HCT116 (cell line): Measurements from ENCODE around the gene GFY. TPM values are rescaled to one million over a fixed set of nuclear protein-coding genes. Genes with fewer than 3 reads are reported as not detected.

ENCODE experiments used
- ATAC-seq: fragments of 200-7000 bp; cut with Tn5 transposase; 2 replicates; pipeline ENCODE4 v1.9.1; 2020; ENCODE audit warnings: mild to moderate bottlenecking, moderate library complexity
- BruUV-seq: library from RNA; stranded (reverse); fragments of 400-500 nt; replicated peaks from 2 replicates; lab custom pipeline; 2021; lab: Mats Ljungman, UMichigan
- CTCF ChIA-PET: fragments of 300-600 bp; sonication (Branson Sonifier 250); formaldehyde crosslinking; loops from one replicate; lab custom pipeline; 2021; ENCODE audit warnings: antibody characterized with exemption; lab: Charles Lee
- POLR2A ChIA-PET: fragments of 300-600, 350-600 bp; sonication (Branson Sonifier 250); formaldehyde crosslinking; loops from one replicate; lab custom pipeline; 2021; ENCODE audit warnings: antibody characterized with exemption; lab: Charles Lee
- RAD21 ChIA-PET, 2 experiments: fragments of 300-600 bp; sonication (Branson Sonifier 250); formaldehyde crosslinking; loops; one replicate each; lab custom pipeline; 2023; ENCODE audit warnings: low total read pairs in 2 of 2; ENCODE audit not compliant: uncharacterized antibody in 2 of 2, unreplicated experiment in 2 of 2, low non-redundant PET in 1 of 2; lab: Charles Lee
- DNase-seq: peaks from one replicate; pipeline ENCODE4 v3.0.0-alpha.2; 2010; ENCODE audit warnings: low read depth, low spot score
- H2AFZ ChIP-seq: fragments of 200-600 bp; shearing (Covaris generic), sonication (generic); 2 replicates; pipeline ENCODE4 v1.6.1; 2017; ENCODE audit warnings: low read depth, mixed run types, mixed read lengths, antibody characterized with exemption, low read length; ENCODE audit not compliant: poor library complexity, severe bottlenecking
- H3K27ac ChIP-seq: 2 replicates; pipeline ENCODE4 v1.5.1; 2012; ENCODE audit warnings: low read depth, low read length
- H3K27me3 ChIP-seq: fragments of 200-600 bp; sonication (generic); 2 replicates; pipeline ENCODE4 v1.6.1; 2016; ENCODE audit warnings: mixed run types, low read length, mixed read lengths; ENCODE audit not compliant: insufficient read depth
- H3K36me3 ChIP-seq, 2 experiments: fragments of 200-500 bp in 1 of 2; fragments of 200-600 bp in 1 of 2; sonication (Bioruptor generic) in 1 of 2; sonication (generic) in 1 of 2; 2 replicates each; pipeline versions ENCODE4 v1.5.1 to v1.6.1; 2014 to 2016; ENCODE audit warnings: low read length in 2 of 2, inconsistent platforms in 1 of 2, mixed read lengths in 1 of 2, mixed run types in 1 of 2; ENCODE audit not compliant: insufficient read depth in 2 of 2, control insufficient read depth in 1 of 2
- H3K4me1 ChIP-seq, 2 experiments: fragments of 200-600 bp in 1 of 2; sonication (generic) in 1 of 2; 2 replicates each; pipeline versions ENCODE4 v1.5.1 to v1.6.1; 2012 to 2017; ENCODE audit warnings: low read length in 2 of 2, inconsistent platforms in 1 of 2, mild to moderate bottlenecking in 1 of 2, mixed read lengths in 1 of 2, mixed run types in 1 of 2, moderate library complexity in 1 of 2; ENCODE audit not compliant: insufficient read depth in 2 of 2, control insufficient read depth in 1 of 2
- H3K4me2 ChIP-seq: fragments of 200-600 bp; sonication (generic); 2 replicates; pipeline ENCODE4 v1.6.1; 2017; ENCODE audit warnings: mixed run types, low read length, mixed read lengths
- H3K4me3 ChIP-seq, 2 experiments: fragments of 200-600 bp in 1 of 2; sonication (generic) in 1 of 2; replicated peaks in 1 of 2; 2 replicates each; pipeline ENCODE4 v1.5.1; 2011 to 2016; ENCODE audit warnings: low read length in 2 of 2, control low read depth in 1 of 2, low read depth in 1 of 2, mild to moderate bottlenecking in 1 of 2, mixed read lengths in 1 of 2, mixed run types in 1 of 2
- H3K79me2 ChIP-seq: fragments of 200-600 bp; sonication (generic); 2 replicates; pipeline ENCODE4 v1.6.1; 2017; ENCODE audit warnings: mild to moderate bottlenecking, mixed run types, low read length, moderate library complexity, mixed read lengths; ENCODE audit not compliant: insufficient read depth
- H3K9ac ChIP-seq: fragments of 200-600 bp; sonication (generic); 2 replicates; pipeline ENCODE4 v1.6.1; 2016; ENCODE audit warnings: low read length, mixed read lengths
- H3K9me2 ChIP-seq: fragments of 200-600 bp; sonication (generic), shearing (Covaris generic); 2 replicates; pipeline ENCODE4 v1.6.1; 2017; ENCODE audit warnings: mixed run types, mild to moderate bottlenecking, moderate library complexity; ENCODE audit not compliant: insufficient read depth
- H3K9me3 ChIP-seq, 2 experiments: fragments of 200-500 bp in 1 of 2; fragments of 200-600 bp in 1 of 2; sonication (Bioruptor generic) in 1 of 2; sonication (generic) in 1 of 2; 2 replicates each; pipeline ENCODE4 v1.6.1; 2014 to 2017; ENCODE audit warnings: low read length in 2 of 2, mixed read lengths in 2 of 2, inconsistent platforms in 1 of 2, low read depth in 1 of 2, mild to moderate bottlenecking in 1 of 2, mixed run types in 1 of 2, moderate library complexity in 1 of 2; ENCODE audit not compliant: control insufficient read depth in 1 of 2, insufficient read depth in 1 of 2
- H4K20me1 ChIP-seq: fragments of 200-600 bp; sonication (generic), shearing (Covaris generic); 2 replicates; pipeline ENCODE4 v1.6.1; 2017; ENCODE audit warnings: mixed run types, mild to moderate bottlenecking, moderate library complexity; ENCODE audit not compliant: insufficient read depth
- CBX3 ChIP-seq: IDR thresholded peaks from 2 replicates; pipeline ENCODE4 v1.6.1; 2012; ENCODE audit warnings: low read depth
- EGR1 ChIP-seq: IDR thresholded peaks from 2 replicates; pipeline ENCODE4 v1.6.1; 2012; ENCODE audit warnings: low read depth
- EZH2phosphoT487 ChIP-seq: fragments of 200-600 bp; IDR thresholded peaks from 2 replicates; pipeline ENCODE4 v1.6.1; 2018; ENCODE audit warnings: antibody characterized with exemption, borderline replicate concordance
- FOSL1 ChIP-seq: IDR thresholded peaks from 2 replicates; pipeline ENCODE4 v1.6.1; 2012; ENCODE audit warnings: low read depth
- RAD21 ChIP-seq: IDR thresholded peaks from 2 replicates; pipeline ENCODE4 v1.6.1; 2012; ENCODE audit warnings: low read depth, mild to moderate bottlenecking
- SRF ChIP-seq: IDR thresholded peaks from 2 replicates; pipeline ENCODE4 v1.6.1; 2012; ENCODE audit warnings: low read depth
- TCF7L2 ChIP-seq: IDR thresholded peaks from 2 replicates; pipeline ENCODE4 v1.7.0; 2011; ENCODE audit warnings: borderline replicate concordance, inconsistent platforms; ENCODE audit not compliant: insufficient read depth, insufficient read length; ENCODE audit errors: extremely low read depth
- YY1 ChIP-seq: IDR thresholded peaks from 2 replicates; pipeline ENCODE4 v1.6.1; 2011; ENCODE audit warnings: low read length, low read depth, moderate library complexity, mild to moderate bottlenecking; ENCODE audit not compliant: insufficient replicate concordance; ENCODE audit errors: extremely low read depth
- ZFX ChIP-seq: fragments of 450-650 bp; IDR thresholded peaks from 2 replicates; pipeline ENCODE4 v1.6.1; 2017
- ZNF274 ChIP-seq: fragments of 200-500 bp; sonication (Bioruptor generic); IDR thresholded peaks from 2 replicates; pipeline ENCODE4 v1.6.1; 2014; ENCODE audit warnings: mild to moderate bottlenecking, low read depth, low read length, inconsistent platforms
- intact Hi-C: fragments of 100-400 bp; cut with micrococcal nuclease; formaldehyde crosslinking; loops from 2 replicates; pipeline ENCODE4 v1.10.0; 2022
- total RNA-seq: library from RNA; stranded (reverse); gene quantifications from one replicate; pipeline ENCODE4 v1.2.1, GENCODE V29; 2021; ENCODE audit not compliant: unreplicated experiment
- TF ChIP-seq, protein P1 (sequence below): IDR thresholded peaks from 2 replicates; pipeline ENCODE4 v1.6.1; 2012; ENCODE audit warnings: low read depth
- TF ChIP-seq, protein P2 (sequence below), 3 experiments: fragments of 200-600 bp in 1 of 3; sonication (generic) in 1 of 3; IDR thresholded peaks in 2 of 3; conservative IDR thresholded peaks in 1 of 3; 2 replicates each; pipeline ENCODE4 v1.5.1; 2012 to 2017; ENCODE audit warnings: low read depth in 2 of 3, low read length in 2 of 3, antibody characterized with exemption in 1 of 3, borderline replicate concordance in 1 of 3, control low read depth in 1 of 3, mild to moderate bottlenecking in 1 of 3, mixed read lengths in 1 of 3, mixed run types in 1 of 3, moderate library complexity in 1 of 3; ENCODE audit not compliant: insufficient read depth in 1 of 3
- TF ChIP-seq, protein P3 (sequence below): IDR thresholded peaks from 2 replicates; pipeline ENCODE4 v1.6.1; 2012

GFY gene
- total RNA-seq, 1 experiment from 2014 or later: 2.6 TPM

DNA sequence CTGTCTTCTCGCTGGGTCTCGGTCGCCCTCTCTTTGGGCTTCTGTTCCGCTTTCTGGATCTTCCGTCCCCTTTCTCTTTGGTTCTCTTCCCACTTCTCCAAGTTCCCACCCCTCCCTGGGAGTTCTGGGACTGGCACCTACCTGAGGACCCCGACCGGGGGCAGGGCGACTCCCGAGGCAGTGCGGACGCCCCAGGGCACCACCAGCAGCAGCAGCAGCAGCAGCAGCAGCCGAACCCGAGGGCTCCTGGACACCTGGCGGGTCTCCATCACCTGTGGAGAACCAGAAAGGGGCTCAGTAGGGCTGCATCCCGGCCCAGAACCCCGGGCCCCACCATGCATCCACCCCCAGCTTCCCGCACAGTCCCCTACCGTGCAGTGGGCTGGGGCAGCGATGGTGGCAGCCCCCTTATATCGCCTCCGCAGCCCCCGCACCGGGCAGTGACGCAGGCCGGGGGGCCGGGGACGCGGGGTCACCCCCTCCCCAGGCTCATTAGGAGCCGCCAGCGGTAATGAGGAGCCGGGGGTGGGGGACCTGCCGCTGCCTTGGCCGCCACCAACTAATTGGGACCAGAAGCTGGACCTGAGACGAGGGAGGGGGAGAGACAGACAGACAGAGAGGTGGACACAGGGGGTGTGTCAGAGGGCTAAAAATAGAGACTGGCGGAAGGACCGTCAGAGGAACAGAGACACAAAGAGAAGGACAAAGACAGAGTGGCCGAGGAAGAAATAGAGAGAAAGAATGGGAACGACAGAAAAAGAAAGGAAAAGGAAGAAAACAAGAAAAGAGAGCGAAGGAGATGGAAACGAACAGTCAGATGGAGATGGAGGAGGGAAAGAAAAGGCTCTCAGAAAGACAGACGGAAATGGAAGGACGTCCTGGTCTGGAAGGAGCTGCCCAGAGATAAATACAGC lies 1.9 kb upstream of the GFY start, which contains the start of gene PTH2:
TSS of gene PTH2 (minus strand) at position 371 of the 914 bp plus-strand sequence. CDS start at position 269, 102 bp downstream.
- Histone ChIP-seq H2AFZ (no peak within 1 kb of the TSS), H3K36me3 (no peaks in the 10 kb centered on the region), H3K4me3 (no peak within 1 kb of the TSS), H3K9me3 (no peaks in the 10 kb centered on the region), H3K4me1 (peaks cover 9 to 40% of the 10 kb centered on the region in 2 experiments; a peak in 3 of 4 replicates), H3K27ac (no peak within 1 kb of the TSS), H4K20me1 (no peaks in the 10 kb centered on the region), H3K9ac (no peak within 1 kb of the TSS), H3K9me2 (no peaks in the 10 kb centered on the region)
- ChIA-PET RAD21 (no interaction called here), POLR2A (interaction anchor here (1.2 kb wide), 1 partner anchor 30 kb away, joined by 3 read pairs; the partner anchor contains the start of gene ALDH16A1), CTCF (no interaction called here)
- BruUV-seq: no TSS peak
- intact Hi-C loops: no loop called here
- no peak for DNase-seq
- TF ChIP-seq ZNF274 (no peak), EZH2phosphoT487 (no peak), TCF7L2 (no peak), RAD21 (no peak), EGR1 (no peak), ZFX (no peak), CBX3 (no peak), SRF (no peak), FOSL1 (no peak), YY1 (no peak)
- TF ChIP-seq, protein P1, sequence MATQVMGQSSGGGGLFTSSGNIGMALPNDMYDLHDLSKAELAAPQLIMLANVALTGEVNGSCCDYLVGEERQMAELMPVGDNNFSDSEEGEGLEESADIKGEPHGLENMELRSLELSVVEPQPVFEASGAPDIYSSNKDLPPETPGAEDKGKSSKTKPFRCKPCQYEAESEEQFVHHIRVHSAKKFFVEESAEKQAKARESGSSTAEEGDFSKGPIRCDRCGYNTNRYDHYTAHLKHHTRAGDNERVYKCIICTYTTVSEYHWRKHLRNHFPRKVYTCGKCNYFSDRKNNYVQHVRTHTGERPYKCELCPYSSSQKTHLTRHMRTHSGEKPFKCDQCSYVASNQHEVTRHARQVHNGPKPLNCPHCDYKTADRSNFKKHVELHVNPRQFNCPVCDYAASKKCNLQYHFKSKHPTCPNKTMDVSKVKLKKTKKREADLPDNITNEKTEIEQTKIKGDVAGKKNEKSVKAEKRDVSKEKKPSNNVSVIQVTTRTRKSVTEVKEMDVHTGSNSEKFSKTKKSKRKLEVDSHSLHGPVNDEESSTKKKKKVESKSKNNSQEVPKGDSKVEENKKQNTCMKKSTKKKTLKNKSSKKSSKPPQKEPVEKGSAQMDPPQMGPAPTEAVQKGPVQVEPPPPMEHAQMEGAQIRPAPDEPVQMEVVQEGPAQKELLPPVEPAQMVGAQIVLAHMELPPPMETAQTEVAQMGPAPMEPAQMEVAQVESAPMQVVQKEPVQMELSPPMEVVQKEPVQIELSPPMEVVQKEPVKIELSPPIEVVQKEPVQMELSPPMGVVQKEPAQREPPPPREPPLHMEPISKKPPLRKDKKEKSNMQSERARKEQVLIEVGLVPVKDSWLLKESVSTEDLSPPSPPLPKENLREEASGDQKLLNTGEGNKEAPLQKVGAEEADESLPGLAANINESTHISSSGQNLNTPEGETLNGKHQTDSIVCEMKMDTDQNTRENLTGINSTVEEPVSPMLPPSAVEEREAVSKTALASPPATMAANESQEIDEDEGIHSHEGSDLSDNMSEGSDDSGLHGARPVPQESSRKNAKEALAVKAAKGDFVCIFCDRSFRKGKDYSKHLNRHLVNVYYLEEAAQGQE: no peak
- TF ChIP-seq, protein P2, sequence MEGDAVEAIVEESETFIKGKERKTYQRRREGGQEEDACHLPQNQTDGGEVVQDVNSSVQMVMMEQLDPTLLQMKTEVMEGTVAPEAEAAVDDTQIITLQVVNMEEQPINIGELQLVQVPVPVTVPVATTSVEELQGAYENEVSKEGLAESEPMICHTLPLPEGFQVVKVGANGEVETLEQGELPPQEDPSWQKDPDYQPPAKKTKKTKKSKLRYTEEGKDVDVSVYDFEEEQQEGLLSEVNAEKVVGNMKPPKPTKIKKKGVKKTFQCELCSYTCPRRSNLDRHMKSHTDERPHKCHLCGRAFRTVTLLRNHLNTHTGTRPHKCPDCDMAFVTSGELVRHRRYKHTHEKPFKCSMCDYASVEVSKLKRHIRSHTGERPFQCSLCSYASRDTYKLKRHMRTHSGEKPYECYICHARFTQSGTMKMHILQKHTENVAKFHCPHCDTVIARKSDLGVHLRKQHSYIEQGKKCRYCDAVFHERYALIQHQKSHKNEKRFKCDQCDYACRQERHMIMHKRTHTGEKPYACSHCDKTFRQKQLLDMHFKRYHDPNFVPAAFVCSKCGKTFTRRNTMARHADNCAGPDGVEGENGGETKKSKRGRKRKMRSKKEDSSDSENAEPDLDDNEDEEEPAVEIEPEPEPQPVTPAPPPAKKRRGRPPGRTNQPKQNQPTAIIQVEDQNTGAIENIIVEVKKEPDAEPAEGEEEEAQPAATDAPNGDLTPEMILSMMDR (IDR thresholded peaks at IDR 0.05 in 2 of 3, conservative IDR thresholded peaks at IDR 0.05 in 1 of 3; ENCODE audit: borderline replicate concordance in 1 of 3, insufficient read depth in 1 of 3, low read depth in 2 of 3, low read length in 2 of 3): no peak
- TF ChIP-seq, protein P3, sequence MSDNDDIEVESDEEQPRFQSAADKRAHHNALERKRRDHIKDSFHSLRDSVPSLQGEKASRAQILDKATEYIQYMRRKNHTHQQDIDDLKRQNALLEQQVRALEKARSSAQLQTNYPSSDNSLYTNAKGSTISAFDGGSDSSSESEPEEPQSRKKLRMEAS: no peak
- TF ChIP-seq, all 23 proteins: peak for 0
- no peak for ATAC-seq
- no peak within 1 kb of the TSS for H3K4me2 ChIP-seq
- H3K79me2 ChIP-seq: no peaks in the 10 kb centered on the region
- H3K27me3 ChIP-seq: peaks cover 20% of the 10 kb centered on the region; the same call in 1 of the 2 replicates
